Fibroblast of pulmonary artery (primary cell): ENCODE measurements around the gene ONECUT3.

Source experiments
- DNase-seq: peaks from one replicate; pipeline ENCODE4 v3.0.0-alpha.2; 2010; ENCODE audit warnings: low read depth
- H3K4me3 ChIP-seq: replicated peaks from 2 replicates; pipeline ENCODE4 v1.5.1; 2011; ENCODE audit warnings: low read depth, mild to moderate bottlenecking, control low read depth, low read length, moderate library complexity
- TF ChIP-seq, protein P1 (sequence below): IDR thresholded peaks from 2 replicates; pipeline ENCODE4 v1.5.1; 2011; ENCODE audit warnings: mild to moderate bottlenecking, control low read depth, low read length, inconsistent platforms; ENCODE audit errors: missing control alignments

ONECUT3 gene

GRCh38 chr19:1728816-1729567 lies 24.3 kb upstream of the ONECUT3 start:
- DNase-seq = no peak
- TF ChIP-seq, protein P1, sequence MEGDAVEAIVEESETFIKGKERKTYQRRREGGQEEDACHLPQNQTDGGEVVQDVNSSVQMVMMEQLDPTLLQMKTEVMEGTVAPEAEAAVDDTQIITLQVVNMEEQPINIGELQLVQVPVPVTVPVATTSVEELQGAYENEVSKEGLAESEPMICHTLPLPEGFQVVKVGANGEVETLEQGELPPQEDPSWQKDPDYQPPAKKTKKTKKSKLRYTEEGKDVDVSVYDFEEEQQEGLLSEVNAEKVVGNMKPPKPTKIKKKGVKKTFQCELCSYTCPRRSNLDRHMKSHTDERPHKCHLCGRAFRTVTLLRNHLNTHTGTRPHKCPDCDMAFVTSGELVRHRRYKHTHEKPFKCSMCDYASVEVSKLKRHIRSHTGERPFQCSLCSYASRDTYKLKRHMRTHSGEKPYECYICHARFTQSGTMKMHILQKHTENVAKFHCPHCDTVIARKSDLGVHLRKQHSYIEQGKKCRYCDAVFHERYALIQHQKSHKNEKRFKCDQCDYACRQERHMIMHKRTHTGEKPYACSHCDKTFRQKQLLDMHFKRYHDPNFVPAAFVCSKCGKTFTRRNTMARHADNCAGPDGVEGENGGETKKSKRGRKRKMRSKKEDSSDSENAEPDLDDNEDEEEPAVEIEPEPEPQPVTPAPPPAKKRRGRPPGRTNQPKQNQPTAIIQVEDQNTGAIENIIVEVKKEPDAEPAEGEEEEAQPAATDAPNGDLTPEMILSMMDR = no peak
- H3K4me3 ChIP-seq = no peak overlapping the region

GRCh38 chr19:1729568-1729925 lies 23.8 kb upstream of the ONECUT3 start:
- TF ChIP-seq, protein P1 = no peak
- DNase-seq = no peak
- no peak overlapping the region for H3K4me3 ChIP-seq

DNA sequence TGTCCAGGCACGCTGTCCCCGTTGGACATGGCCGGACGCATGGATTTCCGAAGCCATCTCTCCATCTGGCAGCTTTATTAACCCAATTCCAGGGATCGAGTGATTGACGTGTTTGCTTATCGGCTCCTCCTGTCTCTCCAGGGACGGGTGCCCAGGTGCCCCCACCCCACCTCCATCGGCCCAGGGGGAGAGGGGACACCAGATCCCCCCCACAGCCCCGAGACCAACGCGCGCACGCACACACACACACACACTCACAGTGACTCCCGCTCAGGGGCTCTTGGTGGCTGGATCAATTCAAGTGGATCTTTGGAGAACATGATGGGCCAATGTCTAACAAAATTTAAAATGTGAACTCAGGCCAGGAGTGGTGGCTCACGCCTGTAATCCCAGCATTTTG lies 23.1 kb upstream of the ONECUT3 start:
- H3K4me3 ChIP-seq = no peak overlapping the region
- DNase-seq = no peak
- TF ChIP-seq, protein P1 = no peak

GRCh38 chr19:1734321-1734966 lies 18.9 kb upstream of the ONECUT3 start:
- TF ChIP-seq, protein P1 = no peak
- no peak for DNase-seq
- no peak overlapping the region for H3K4me3 ChIP-seq

GRCh38 chr19:1736280-1736679 lies 17.0 kb upstream of the ONECUT3 start:
- TF ChIP-seq, protein P1 = no peak
- no peak overlapping the region for H3K4me3 ChIP-seq
- DNase-seq = no peak

DNA sequence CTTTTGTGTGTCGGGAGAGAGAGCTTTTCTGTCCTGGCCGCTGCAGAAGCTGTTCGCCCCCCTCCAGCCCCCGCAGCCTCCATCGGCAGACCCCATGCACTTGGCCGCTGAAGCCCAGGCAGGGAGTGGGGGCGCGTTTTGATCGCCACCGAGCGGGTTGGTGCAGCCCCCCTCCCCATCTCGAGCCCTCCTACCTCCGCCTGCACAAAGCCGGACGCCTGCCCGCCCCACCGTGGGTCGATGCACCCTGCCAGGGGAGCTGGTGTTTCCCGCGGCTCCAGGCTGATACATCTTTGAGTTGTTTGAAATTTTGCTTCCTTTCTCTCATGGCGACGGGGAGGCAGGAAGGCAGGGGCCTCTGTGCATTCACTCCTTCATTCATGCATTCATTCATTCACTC lies 16.4 kb upstream of the ONECUT3 start:
- no peak for DNase-seq
- H3K4me3 ChIP-seq = no peak overlapping the region
- TF ChIP-seq, protein P1 = no peak
